ENCODE results near the gene MAST4. TPM values are rescaled to one million over a fixed set of nuclear protein-coding genes. Genes with fewer than 3 reads are reported as not detected.

MAST4 gene
- total and polyA plus RNA-seq, 2 of the 13 experiments (the other 11 are each of a cell fraction or from before 2014, with no cell fraction given) = 3.4 to 3.7 TPM

GRCh38 chr5:66867618-66868322 is 271.6 kb downstream of the MAST4 start:
- Histone ChIP-seq H3K79me2 (ENCODE audit: insufficient read depth, low read length) (no peaks in the 10 kb centered on the region), H3K4me2 (ENCODE audit: low read depth, low read length) (no peak overlapping the region), H3K9ac (ENCODE audit: insufficient read depth, low read depth, low read length) (no peak overlapping the region), H2AFZ (ENCODE audit: low read length) (no peak overlapping the region), H4K20me1 (ENCODE audit: insufficient read depth, low read length) (no peaks in the 10 kb centered on the region), H3K4me1 (ENCODE audit: insufficient read depth, low read length) (no peaks in the 10 kb centered on the region), H3K27me3 (ENCODE audit: control insufficient read depth in 1 of 2, insufficient read depth in 2 of 2, low read length in 2 of 2) (0 out of 5 replicates have a peak, but pooled peaks cover 0 to 1% of the 10 kb centered on the region in 2 experiments), H3K27ac (ENCODE audit: extremely low read length, insufficient read depth, low read length) (no peak overlapping the region), H3K36me3 (replicated peaks in 1 of 2; ENCODE audit: control insufficient read depth in 1 of 2, insufficient read depth in 2 of 2, low read length in 2 of 2) (no peaks in the 10 kb centered on the region), H3K9me3 (ENCODE audit: low read length) (no peaks in the 10 kb centered on the region), H3K4me3 (replicated peaks in 1 of 3; ENCODE audit: insufficient read depth in 1 of 3, low read depth in 2 of 3, low read length in 3 of 3) (no peak overlapping the region)
- FAIRE-seq (no peak), DNase-seq (ENCODE audit: low spot score) (no peak), ATAC-seq (no peak)
- BruUV-seq (replicated peaks) = no TSS peak
- intact Hi-C loops (cut with micrococcal nuclease; ENCODE audit: unreplicated experiment) = loop anchor here (5.0 kb wide), 1 partner anchor 560 kb away; no protein-coding TSS in a partner anchor
- TF ChIP-seq ZNF7 (CRISPR knock-in tag; IDR thresholded peaks at IDR 0.05) = no peak
- TF ChIP-seq TP53 (CRISPR knock-in tag; conservative IDR thresholded peaks at IDR 0.05) = no peak
- TF ChIP-seq SIX1 (CRISPR knock-in tag; IDR thresholded peaks at IDR 0.05; ENCODE audit: borderline replicate concordance) = no peak
- TF ChIP-seq GMEB1 (CRISPR knock-in tag; IDR thresholded peaks at IDR 0.05; ENCODE audit: borderline replicate concordance) = no peak
- TF ChIP-seq DR1 (CRISPR knock-in tag; IDR thresholded peaks at IDR 0.05) = no peak
- no peak for TF ChIP-seq ZNF235 (CRISPR knock-in tag; IDR thresholded peaks at IDR 0.05; ENCODE audit: borderline replicate concordance)
- no peak for TF ChIP-seq ELF1 (CRISPR knock-in tag; IDR thresholded peaks at IDR 0.05)
- no peak for TF ChIP-seq HMG20B (CRISPR knock-in tag; conservative IDR thresholded peaks at IDR 0.05)
- CTCF ChIA-PET (ENCODE audit: low intra/inter-chr PET ratio, low total read pairs) = no interaction called here
- POLR2A ChIA-PET = no interaction called here
- 5% methylated on average over 1 of the region's 1 CpG for WGBS (ENCODE audit: low lambda C conversion rate)
- in situ Hi-C loops (cut with HindIII; ENCODE audit: extremely low pct_ligation_motif_present, low pct_unique_long_range_greater_than_20kb) = no loop called here

Data from HepG2 (cell line).